Stimulated activated CD8-positive, alpha-beta memory T cell treated with anti-CD3 and anti-CD28 coated beads, Interleukin-4, amount 100 ng/mL, for 4 hours (primary cell): Measurements from ENCODE around the gene COX6A1.
"Not testable (repeated sequence)": the region's sequence is repeated elsewhere in the genome, so short reads cannot be mapped to it uniquely, and the experiment has no call there.

Source experiments
- DNase-seq, 2 donors: peaks; one replicate each; pipeline ENCODE4 v3.0.0-alpha.2; 2020; ENCODE audit warnings: low read depth in 2 of 2, low spot score in 1 of 2

COX6A1 gene

DNA sequence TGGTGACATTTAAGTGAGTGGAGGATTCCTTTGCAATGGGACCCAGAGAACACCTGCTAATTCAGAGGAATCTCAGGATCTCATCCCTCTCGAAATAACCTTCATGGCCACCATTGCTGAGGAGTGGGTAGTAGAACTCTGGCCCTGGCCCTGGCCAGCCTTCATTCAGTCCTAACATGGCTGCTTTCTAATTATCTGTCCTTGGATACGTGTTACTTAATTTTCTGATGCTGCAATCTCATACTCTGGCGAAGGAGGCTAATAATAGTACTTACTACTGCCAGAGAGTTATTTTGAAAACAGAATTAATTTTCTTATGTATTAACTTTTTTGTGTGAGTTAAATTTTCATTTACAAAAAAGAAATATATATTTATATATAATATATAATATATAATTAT is 12.1 kb upstream of the COX6A1 start:
- no peak for DNase-seq

DNA sequence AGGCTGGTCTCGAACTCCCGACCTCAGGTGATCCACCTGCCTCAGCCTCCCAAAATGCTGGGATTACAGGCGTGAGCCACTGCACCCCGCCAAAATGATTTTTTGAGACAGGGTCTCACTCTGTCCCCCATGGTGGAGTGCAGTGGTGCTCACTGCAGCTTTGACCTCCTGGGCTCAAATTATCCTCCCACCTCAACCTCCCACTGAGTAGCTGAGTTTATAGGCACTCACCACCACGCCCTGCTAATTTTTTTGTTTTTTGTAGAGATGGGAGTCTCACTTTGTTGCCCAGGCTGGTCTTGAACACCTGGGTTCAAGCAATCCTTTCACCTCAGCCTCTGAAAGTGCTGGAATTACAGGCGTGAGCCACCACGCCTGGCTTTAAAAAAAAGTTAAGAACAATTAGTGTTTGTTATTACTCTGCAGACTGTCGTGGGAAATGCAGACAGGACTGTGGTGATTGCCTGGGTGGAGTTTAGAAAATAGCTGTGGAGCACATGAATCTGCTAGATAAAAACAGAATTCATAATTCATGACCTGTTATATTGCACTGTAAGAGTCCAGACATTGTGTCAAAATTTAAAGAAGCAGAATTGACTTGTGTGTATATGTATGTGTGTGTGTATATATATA is 9.2 kb upstream of the COX6A1 start:
- no peak for DNase-seq

DNA sequence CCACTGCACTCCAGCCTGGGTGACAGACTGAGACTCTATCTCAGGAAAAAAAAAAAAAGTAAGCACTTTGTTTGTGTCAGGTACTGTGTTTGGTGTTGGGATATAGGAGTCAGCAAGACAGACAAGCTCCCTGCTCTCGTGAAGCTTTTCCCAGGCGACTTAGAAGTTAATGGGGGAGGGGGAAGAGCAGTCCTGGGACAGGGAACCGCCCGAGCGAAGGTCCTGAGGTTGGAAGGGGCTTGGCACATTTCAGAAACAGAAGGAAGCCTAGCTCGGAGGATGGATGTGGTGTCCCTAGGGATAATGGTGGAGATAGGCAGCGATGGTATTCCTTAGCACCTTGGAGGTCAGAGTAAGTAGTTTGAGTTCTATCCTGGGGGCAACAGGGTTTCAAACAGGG is 8.5 kb upstream of the COX6A1 start:
- DNase-seq, result no peak

DNA sequence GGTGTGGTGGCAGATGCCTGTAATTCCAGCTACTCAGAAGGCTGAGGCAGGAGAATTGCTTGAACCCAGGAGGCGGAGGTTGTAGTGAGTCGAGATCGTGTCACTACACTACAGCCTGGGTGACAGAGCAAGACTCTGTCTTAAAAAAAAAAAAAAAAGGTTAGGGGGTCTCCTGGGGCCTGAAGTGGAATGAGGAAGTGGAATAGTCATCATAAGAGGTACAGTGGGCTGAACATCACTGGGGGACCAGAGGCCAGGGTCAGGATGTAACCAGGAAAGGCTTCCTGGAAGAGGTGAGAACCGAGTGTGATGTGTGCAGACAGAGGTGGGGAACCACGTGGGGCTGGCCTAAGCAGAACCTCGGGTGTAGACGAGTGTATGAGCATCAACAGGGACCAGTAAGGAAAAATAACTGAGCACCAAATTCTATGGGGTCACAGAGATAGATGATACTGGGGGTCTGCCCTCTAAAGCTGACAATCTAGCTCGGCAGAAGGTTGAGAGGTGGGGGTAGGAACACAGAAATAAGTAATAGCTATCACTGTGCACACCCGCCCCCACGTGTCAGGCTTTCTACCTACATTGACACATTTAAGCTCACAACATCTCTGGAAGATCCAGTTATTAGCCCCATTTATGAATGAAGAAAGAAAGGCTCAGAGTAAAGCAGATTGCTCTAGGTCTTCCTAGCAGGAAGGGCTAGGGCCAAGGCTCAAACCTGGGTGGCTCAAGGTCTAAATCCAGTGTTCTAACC is 5.0 kb upstream of the COX6A1 start:
- DNase-seq, result no peak

GRCh38 chr12:120438495-120439198 is 734 bp downstream of the COX6A1 start:
- no peak for DNase-seq

- peak; percentile 43 to 54 for DNase-seq
These were observed 1.8 kb downstream of the COX6A1 start for GRCh38 chr12:120439646-120440247.

- no peak for DNase-seq
These were observed 6.8 kb downstream of the COX6A1 start for GRCh38 chr12:120444676-120445075.

DNA sequence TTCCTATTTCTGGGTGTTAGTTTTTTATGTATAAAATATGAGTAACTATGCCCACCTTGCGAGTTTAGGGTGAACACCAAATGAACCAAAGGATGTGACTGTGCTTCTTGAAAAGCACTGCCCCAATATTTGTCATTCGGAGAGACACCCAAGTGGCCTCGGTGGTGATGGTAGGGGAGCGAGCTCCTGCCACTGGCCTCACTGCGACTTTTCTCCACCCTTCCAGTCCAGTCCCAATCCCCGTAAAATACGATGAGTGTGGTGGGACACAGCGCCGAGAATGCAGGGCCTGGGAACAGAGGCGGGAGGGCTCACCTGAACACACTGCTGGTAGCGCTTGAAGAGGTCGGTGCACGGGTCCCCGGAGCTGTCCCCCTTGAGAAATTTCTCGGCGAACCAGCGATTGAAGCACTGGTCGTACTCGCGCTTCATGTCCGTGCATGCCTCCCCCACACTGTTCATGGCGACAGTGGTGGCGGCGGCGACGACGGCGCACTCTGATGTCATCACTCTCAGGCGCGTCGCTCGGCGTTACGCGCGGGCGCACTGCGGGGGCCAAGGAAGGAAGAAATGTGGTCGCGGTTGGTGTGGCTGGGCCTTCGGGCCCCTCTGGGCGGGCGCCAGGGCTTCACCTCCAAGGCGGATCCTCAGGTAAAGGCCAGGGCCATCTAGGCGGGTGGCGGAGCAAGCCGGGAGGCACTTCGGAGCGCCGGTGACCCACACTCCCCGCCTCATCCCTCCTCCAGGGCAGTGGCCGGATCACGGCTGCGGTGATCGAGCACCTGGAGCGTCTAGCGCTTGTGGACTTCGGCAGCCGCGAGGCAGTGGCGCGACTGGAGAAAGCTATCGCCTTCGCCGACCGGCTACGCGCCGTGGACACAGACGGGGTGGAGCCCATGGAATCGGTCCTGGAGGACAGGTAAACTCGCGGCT is 8.3 kb downstream of the COX6A1 start, which contains the start of the genes GATC and TRIAP1:
GATC (plus strand) TSS at position 534 of the 933 bp plus-strand sequence; CDS start at position 571, 37 bp downstream.
TRIAP1 (minus strand) TSS at position 474 of the 933 bp plus-strand sequence; CDS start at position 462, 12 bp downstream.
- peak; percentile 75 to 78 for DNase-seq

DNA sequence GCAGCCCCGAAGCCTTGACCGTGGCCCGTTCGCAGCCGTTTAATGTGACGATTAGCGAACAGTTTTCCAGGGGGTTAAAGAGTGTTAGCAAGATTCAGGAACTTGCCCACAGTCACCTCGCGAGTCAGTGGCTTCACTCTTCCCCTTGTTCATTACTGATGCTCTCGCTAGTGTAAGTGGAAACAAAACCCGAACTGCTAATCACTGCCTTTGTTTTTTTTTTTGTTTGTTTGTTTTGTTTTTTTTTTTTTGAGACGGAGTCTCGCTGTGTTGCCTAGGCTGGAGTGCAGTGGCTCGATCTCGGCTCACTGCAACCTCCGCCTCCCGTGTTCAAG is 8.9 kb downstream of the COX6A1 start:
- DNase-seq, result not testable (repeated sequence)

DNA sequence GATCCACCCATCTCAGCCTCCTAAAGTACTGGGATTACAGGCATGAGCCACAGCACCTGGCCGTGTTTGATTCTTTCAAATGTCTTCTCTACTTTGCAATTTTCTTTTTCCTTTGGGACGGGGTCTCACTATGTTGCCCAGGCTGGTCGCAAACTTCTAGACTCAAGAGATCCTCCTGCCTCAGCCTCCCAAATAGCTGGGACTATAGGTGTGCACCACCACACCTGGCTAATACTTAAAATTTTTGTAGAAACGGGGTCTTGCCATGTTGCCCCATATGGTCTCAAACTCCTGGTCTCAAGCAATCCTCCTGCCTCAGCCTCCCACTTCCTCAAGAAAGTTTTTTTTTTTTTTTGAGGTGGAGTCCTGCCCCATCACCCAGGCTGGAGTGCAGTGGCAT is 10.1 kb downstream of the COX6A1 start:
- no peak for DNase-seq

DNA sequence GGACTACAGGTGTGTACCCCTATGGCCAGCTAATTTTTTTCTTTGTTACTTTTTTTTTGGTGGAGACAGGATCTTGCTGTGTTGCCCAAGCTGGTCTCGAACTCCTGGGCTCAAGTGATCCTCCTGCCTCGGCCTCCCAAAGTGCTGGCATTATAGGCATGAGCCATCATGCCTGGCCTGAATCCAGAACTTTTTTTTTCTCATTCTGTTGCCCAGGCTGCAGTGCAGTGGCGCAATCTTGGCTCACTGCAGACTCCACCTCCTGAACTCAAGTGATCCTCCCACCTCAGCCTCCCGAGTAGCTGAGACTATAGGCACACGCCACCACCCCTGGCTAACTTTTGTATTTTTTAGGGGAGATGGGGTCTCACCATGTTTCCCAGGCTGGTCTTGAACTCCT is 14.6 kb downstream of the COX6A1 start:
- not testable (repeated sequence) for DNase-seq

- no peak for DNase-seq
These were observed 15.3 kb downstream of the COX6A1 start for GRCh38 chr12:120453060-120453750.

DNA sequence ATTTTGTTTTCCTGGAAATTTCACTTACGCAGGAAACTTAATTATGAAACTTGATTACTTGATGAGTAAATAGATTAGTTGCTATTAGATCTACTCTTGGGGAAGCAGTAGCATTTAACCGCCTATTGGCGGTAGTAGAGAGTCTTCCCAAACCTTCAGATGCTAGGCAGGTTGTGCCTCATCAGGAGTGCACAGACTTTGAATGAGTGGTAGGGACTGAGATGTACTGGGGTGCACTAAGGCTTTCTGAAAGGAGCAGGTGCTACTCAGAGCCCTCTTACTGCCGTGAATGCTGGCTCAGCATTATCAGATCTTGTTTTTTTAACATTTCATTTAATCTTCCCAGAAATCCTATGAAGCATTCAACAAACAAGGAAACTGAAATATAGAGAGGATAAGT is 16.1 kb downstream of the COX6A1 start:
- DNase-seq, result no peak

GRCh38 chr12:120455302-120455701 is 17.4 kb downstream of the COX6A1 start:
- no peak for DNase-seq

DNA sequence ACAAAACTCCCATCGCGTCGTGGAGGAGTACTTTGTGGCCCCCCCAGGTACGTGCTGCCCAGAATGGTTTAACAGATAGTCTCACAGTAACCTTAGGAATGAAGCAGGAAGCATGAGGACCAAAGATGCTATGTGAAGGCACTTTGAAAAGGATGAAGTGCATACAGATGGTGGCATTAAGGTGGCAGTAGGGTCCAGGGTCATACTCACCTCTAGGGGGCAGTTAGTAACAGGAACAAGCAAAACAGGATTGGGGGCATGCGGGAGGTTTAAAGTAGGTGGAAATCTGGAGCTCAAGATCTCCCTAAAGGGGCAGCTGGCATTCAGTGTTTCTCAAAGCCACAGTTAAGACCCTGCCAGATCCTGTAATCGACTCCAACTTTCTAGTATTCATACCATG is 19.2 kb downstream of the COX6A1 start:
- DNase-seq, result no peak

- no peak for DNase-seq
These were observed 22.2 kb downstream of the COX6A1 start for GRCh38 chr12:120460157-120460556.

DNA sequence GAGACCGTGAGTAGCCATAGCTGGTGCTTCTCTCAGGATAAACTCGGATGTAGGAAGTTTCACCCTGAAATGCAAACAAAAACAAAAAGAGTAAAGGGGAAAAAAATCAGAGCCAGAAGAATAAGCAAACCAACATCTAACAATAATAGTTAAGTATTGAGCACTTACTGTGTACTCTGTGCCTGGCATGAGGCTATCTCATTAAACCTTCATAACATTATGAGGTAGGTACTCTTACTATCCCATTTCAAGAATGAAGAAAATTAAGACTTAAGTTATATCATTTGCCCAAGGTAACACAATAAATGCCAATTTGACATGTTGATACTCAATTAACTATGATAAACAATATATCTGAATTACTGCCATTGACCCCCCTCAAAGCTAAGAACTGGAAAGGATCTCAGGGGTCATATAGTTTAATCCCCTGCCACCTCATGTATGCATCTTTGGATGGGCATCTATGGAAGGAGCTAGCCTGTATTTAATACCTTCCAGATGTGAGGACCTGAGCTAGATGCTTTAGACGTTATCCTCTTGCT is 24.3 kb downstream of the COX6A1 start:
- no peak for DNase-seq

GRCh38 chr12:120463712-120464111 is 25.8 kb downstream of the COX6A1 start:
- no peak for DNase-seq

DNA sequence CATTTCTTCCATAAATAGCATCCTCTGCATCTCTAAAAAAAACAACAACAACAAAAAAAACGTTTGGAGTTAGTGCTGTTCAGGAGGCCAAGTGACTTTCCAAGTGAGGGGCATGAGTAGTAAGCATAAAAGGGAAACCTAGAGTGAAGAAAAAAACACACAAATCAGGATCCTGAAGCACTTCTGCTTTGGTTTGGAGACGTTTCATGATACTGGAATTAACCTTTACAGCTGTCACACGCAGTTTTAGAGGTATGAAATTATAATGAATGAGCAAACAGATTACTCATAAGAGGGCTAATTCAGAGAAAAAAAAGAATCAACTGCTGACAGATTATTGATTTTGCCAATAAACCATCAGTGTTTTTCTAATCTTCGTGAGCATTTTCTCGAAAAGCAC is 27.8 kb downstream of the COX6A1 start:
- no peak for DNase-seq
